Prostate gland (tissue), 2 donors: ENCODE measurements around the gene PRR12. TPM values are rescaled to one million over a fixed set of nuclear protein-coding genes. Genes with fewer than 3 reads are reported as not detected.

Experiments used
- DNase-seq: peaks from one replicate; pipeline ENCODE4 v3.0.0-alpha.2; 2019; ENCODE audit warnings: low spot score
- H3K27ac ChIP-seq, 2 donors: fragments of 200-600 bp; sonication (generic); 2 replicates each; pipeline ENCODE4 v1.5.1; 2017 to 2019
- H3K27me3 ChIP-seq: fragments of 200-600 bp; sonication (generic); replicated peaks from 2 replicates; pipeline ENCODE4 v1.5.1; 2019; ENCODE audit not compliant: insufficient read depth
- H3K36me3 ChIP-seq, 2 donors: fragments of 200-600 bp; sonication (generic); 1 replicate in 1 of 2; 2 replicates in 1 of 2; pipeline versions ENCODE4 v1.5.1 to v1.8.1; 2017 to 2019
- H3K4me1 ChIP-seq: fragments of 200-600 bp; sonication (generic); replicated peaks from 2 replicates; pipeline ENCODE4 v1.5.1; 2019
- H3K4me3 ChIP-seq, 2 donors: fragments of 200-600 bp; sonication (generic); 2 replicates each; pipeline ENCODE4 v1.5.1; 2017 to 2019
- H3K9me3 ChIP-seq: fragments of 200-600 bp; sonication (generic); 2 replicates; pipeline ENCODE4 v1.5.1; 2017
- POLR2A ChIP-seq: fragments of 450-650 bp; IDR thresholded peaks from one replicate; pipeline ENCODE4 v1.6.1; 2016; ENCODE audit warnings: antibody characterized with exemption, mild to moderate bottlenecking
- POLR2AphosphoS5 ChIP-seq: sonication (generic); formaldehyde crosslinking; IDR thresholded peaks from one replicate; pipeline ENCODE4 v1.6.1; 2017; ENCODE audit warnings: antibody characterized with exemption
- WGBS: methylation state at CpG from one replicate; pipeline ENCODE4 v1.1.5; 2018; 5-methylcytosine and 5-hydroxymethylcytosine counted together
- intact Hi-C: fragments of 100-400 bp; cut with DNase I; formaldehyde crosslinking; loops from one replicate; pipeline ENCODE4 v1.14.2; 2022
- total RNA-seq, 2 donors: library from RNA; depleted of rRNA; stranded (reverse); fragments of >200 nt; gene quantifications; one replicate each; pipeline ENCODE4 v1.1.0, GENCODE V29; 2016
- TF ChIP-seq, protein P1 (sequence below), 4 experiments: fragments of 200-600 bp in 2 of 4; fragments of 450-650 bp in 2 of 4; sonication (generic) in 2 of 4; IDR thresholded peaks; 1 replicate in 3 of 4; 2 replicates in 1 of 4; pipeline ENCODE4 v1.5.1; 2016 to 2019; ENCODE audit warnings: antibody characterized with exemption in 4 of 4, mild to moderate bottlenecking in 2 of 4, moderate library complexity in 2 of 4

PRR12 gene
- total RNA-seq, 2 donors from 2014 or later = 24.0 to 41.9 TPM

DNA sequence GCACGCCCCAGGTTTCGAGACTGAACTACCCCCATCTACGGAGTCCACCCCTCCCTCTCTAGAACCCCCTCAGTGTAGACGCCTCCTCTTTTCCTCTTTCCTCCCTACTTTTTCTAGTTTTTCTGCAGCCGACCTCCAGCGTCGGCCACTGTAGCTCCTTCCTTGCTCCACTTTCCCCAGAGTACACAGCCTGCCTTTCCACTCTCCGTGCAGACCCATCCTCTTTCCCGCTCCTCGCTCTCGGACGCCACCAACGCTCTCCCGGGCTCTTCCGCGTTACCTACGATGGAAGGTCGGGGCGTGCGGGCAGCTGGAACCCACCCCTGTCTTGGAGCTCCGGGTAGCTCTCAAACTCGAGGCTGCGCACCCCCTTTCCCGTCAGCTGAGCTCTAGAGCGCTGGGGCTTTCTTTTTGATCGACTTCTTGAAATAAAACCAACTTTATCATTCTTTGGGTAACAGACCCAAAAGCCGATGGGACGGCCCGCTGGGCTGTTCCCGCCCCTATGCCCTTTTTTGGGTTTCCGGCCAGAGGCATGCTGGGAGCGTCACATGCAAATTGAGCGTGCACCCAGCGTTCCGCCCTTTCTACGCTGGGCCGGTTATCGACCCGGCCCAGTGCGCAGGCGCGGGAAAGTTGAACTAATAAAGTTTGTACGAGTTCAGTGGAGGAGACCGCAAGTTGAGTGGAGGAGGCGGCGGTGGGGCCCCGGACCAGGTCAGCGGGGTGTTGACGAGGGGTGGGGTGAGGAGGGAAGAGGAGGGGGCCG is 74.6 kb downstream of the PRR12 start, which contains the start of the genes BCL2L12 and IRF3:
TSS of gene BCL2L12 (plus strand) at position 583 of the 769 bp plus-strand sequence. CDS start 760 bp downstream, outside the sequence.
TSS of gene IRF3 (minus strand) at position 507 of the 769 bp plus-strand sequence. CDS start 1,019 bp downstream, outside the sequence.
- WGBS = under 1% methylated on average over 50 of the region's 50 CpGs
- Histone ChIP-seq H3K27me3 (no peaks in the 10 kb centered on the region), H3K36me3 (peaks cover 3 to 7% of the 10 kb centered on the region in 2 donors), H3K9me3 (no peaks in the 10 kb centered on the region), H3K4me3 (peak within 1 kb of the TSS; percentile 53 to 63), H3K27ac (peak within 1 kb of the TSS; percentile 81 to 89), H3K4me1 (peaks cover 13% of the 10 kb centered on the region)
- TF ChIP-seq, protein P1, sequence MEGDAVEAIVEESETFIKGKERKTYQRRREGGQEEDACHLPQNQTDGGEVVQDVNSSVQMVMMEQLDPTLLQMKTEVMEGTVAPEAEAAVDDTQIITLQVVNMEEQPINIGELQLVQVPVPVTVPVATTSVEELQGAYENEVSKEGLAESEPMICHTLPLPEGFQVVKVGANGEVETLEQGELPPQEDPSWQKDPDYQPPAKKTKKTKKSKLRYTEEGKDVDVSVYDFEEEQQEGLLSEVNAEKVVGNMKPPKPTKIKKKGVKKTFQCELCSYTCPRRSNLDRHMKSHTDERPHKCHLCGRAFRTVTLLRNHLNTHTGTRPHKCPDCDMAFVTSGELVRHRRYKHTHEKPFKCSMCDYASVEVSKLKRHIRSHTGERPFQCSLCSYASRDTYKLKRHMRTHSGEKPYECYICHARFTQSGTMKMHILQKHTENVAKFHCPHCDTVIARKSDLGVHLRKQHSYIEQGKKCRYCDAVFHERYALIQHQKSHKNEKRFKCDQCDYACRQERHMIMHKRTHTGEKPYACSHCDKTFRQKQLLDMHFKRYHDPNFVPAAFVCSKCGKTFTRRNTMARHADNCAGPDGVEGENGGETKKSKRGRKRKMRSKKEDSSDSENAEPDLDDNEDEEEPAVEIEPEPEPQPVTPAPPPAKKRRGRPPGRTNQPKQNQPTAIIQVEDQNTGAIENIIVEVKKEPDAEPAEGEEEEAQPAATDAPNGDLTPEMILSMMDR (IDR thresholded peaks at IDR 0.05) = peak in 1 of 4 experiments; percentile 18
- peak; percentile 73 for TF ChIP-seq POLR2A
- peak; percentile 100 for TF ChIP-seq POLR2AphosphoS5
- DNase-seq = peak; percentile 97
- intact Hi-C loops = no loop called here

- Histone ChIP-seq H3K4me1 (peaks cover 13% of the 10 kb centered on the region), H3K36me3 (peaks cover 3 to 7% of the 10 kb centered on the region in 2 donors), H3K9me3 (no peaks in the 10 kb centered on the region), H3K27ac (peak overlapping the region; percentile 81 to 89), H3K27me3 (no peaks in the 10 kb centered on the region), H3K4me3 (peak overlapping the region; percentile 53 to 63)
- intact Hi-C loops = no loop called here
- 0% methylated on average over 9 of the region's 9 CpGs for WGBS
- no peak for DNase-seq
- TF ChIP-seq POLR2A (no peak), POLR2AphosphoS5 (no peak)
- TF ChIP-seq, protein P1 (IDR thresholded peaks at IDR 0.05) = no peak
Measured at GRCh38 chr19:49666120-49666444, 75.1 kb downstream of the PRR12 start.

DNA sequence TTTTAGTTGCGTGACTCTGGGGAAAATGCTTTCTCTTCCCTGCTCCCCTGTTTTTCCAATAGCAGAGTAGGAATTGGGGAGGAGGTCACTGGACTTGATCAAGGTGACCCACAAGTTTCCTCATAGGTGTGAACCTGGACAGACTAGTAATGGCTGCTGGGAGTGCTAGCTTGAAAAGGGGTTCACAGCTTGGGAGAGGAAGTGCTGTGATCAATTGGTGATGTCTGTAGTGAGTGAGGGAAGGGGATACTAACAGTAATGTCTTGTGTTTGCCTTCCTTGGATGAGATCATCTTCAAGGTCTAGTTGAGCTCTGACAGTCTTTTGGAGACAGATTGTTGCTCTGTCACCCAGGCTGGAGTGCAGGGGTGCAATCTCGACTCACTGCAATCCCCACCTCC is 76.5 kb downstream of the PRR12 start:
- TF ChIP-seq POLR2A (no peak), POLR2AphosphoS5 (no peak)
- TF ChIP-seq, protein P1 (IDR thresholded peaks at IDR 0.05) = no peak
- intact Hi-C loops = no loop called here
- Histone ChIP-seq H3K4me1 (peaks cover 13% of the 10 kb centered on the region), H3K27ac (no peak overlapping the region), H3K9me3 (no peaks in the 10 kb centered on the region), H3K36me3 (no peaks in the 10 kb centered on the region), H3K27me3 (no peaks in the 10 kb centered on the region), H3K4me3 (no peak overlapping the region)
- no peak for DNase-seq
- WGBS = 88% methylated on average over 2 of the region's 2 CpGs

DNA sequence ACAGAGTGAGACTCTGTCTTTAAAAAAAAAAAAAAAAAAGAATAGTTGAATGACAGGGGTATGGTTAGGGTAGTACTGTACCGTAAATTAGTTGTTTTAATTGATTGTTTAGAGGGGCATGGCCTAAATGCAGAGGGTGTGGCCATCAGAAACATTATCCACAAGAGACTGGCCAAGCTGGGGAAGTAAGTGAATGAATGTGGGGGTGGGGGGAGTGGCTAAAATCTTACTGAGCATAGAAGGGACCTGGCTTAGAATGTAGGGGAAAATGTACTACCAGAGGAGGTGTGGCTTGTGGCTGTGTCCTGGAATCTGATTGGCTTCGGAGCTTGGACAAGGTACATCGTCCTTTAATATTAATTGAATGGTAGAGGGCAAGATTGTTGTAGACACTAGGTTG is 78.5 kb downstream of the PRR12 start:
- no peaks in the 10 kb centered on the region for H3K9me3 ChIP-seq
- H3K27me3 ChIP-seq = no peaks in the 10 kb centered on the region
- 91% methylated on average over 3 of the region's 3 CpGs for WGBS
- intact Hi-C loops = no loop called here
- no peak for DNase-seq
- no peak overlapping the region for H3K4me3 ChIP-seq
- H3K4me1 ChIP-seq = peaks cover 13% of the 10 kb centered on the region
- H3K36me3 ChIP-seq = no peaks in the 10 kb centered on the region
- no peak for TF ChIP-seq POLR2AphosphoS5
- no peak for TF ChIP-seq POLR2A
- TF ChIP-seq, protein P1 (IDR thresholded peaks at IDR 0.05) = no peak
- H3K27ac ChIP-seq = no peak overlapping the region
